ENCODE measurements around the gene USP17L26.
"Not testable (repeated sequence)": the region's sequence is repeated elsewhere in the genome, so short reads cannot be mapped to it uniquely, and the experiment has no call there.

The USP17L26 gene

DNA sequence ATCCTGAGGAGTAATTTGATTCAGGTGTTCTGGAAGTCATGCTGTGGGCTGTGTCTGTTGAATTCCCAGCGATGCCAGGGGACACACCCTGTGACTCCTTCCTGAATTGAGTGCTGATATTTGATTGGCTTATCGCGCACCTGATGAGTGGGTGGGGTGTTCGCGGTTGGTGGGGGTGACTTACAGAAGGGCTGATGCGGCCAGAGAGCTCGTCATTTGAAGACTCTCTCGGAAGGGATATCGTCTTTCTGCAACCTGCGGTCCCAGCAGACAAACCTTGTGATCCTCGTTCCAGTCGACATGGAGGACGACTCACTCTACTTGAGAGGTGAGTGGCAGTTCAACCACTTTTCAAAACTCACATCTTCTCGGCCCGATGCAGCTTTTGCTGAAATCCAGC is at the start of gene USP17L26:
Gene USP17L26 (plus strand): TSS at position 301 of the 400 bp plus-strand sequence. CDS start 0 bp downstream, at position 301.
- not testable (repeated sequence) for H3K4me3 Mint-ChIP-seq; H3K9me3 Mint-ChIP-seq; H3K36me3 Mint-ChIP-seq (ENCODE audit: low read depth); H3K27me3 Mint-ChIP-seq (ENCODE audit: low read depth); H3K4me1 Mint-ChIP-seq (ENCODE audit: low read depth); H3K27ac Mint-ChIP-seq

DNA sequence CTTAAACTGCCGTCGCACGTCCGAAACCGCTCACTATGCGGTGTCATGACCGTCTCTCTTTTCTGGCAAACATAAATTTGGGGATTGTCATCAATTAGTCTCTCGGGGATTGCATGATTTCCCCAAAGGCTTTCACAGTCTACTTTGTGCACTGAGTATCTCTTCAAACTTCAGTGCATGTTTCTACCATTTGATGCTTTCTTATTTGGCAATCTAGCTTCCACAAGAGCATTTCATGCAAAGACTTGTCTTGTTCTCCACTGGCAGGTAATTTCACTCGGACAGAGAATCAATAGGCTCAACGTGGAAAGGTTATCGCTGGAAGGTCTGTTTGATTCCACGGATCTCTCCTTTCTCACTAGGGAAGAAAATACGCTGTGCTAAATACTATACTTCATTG is 10.3 kb upstream of the USP17L26 start:
- not testable (repeated sequence) for H3K4me3 Mint-ChIP-seq; H3K27me3 Mint-ChIP-seq (ENCODE audit: low read depth); H3K36me3 Mint-ChIP-seq (ENCODE audit: low read depth); H3K4me1 Mint-ChIP-seq (ENCODE audit: low read depth); H3K9me3 Mint-ChIP-seq; H3K27ac Mint-ChIP-seq

- not testable (repeated sequence) for H3K9me3 Mint-ChIP-seq; H3K27ac Mint-ChIP-seq; H3K4me1 Mint-ChIP-seq (ENCODE audit: low read depth); H3K36me3 Mint-ChIP-seq (ENCODE audit: low read depth); H3K27me3 Mint-ChIP-seq (ENCODE audit: low read depth); H3K4me3 Mint-ChIP-seq
Measured at GRCh38 chr4:9324865-9325264, 9.6 kb upstream of the USP17L26 start, which contains the start of gene USP17L24. Gene USP17L24, plus strand, starts transcription at chr4:9325165. Its CDS starts 0 bp downstream, at chr4:9325165.

DNA sequence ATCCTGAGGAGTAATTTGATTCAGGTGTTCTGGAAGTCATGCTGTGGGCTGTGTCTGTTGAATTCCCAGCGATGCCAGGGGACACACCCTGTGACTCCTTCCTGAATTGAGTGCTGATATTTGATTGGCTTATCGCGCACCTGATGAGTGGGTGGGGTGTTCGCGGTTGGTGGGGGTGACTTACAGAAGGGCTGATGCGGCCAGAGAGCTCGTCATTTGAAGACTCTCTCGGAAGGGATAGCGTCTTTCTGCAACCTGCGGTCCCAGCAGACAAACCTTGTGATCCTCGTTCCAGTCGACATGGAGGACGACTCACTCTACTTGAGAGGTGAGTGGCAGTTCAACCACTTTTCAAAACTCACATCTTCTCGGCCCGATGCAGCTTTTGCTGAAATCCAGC is 4.8 kb upstream of the USP17L26 start, which contains the start of gene USP17L25:
Gene USP17L25 (plus strand): TSS at position 301 of the 400 bp plus-strand sequence. CDS start 0 bp downstream, at position 301.
- H3K27ac Mint-ChIP-seq; H3K36me3 Mint-ChIP-seq (ENCODE audit: low read depth); H3K27me3 Mint-ChIP-seq (ENCODE audit: low read depth); H3K4me3 Mint-ChIP-seq; H3K9me3 Mint-ChIP-seq; H3K4me1 Mint-ChIP-seq (ENCODE audit: low read depth): not testable (repeated sequence)

DNA sequence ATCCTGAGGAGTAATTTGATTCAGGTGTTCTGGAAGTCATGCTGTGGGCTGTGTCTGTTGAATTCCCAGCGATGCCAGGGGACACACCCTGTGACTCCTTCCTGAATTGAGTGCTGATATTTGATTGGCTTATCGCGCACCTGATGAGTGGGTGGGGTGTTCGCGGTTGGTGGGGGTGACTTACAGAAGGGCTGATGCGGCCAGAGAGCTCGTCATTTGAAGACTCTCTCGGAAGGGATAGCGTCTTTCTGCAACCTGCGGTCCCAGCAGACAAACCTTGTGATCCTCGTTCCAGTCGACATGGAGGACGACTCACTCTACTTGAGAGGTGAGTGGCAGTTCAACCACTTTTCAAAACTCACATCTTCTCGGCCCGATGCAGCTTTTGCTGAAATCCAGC is 4.6 kb downstream of the USP17L26 start, which contains the start of gene USP17L5:
Gene USP17L5 (plus strand): TSS at position 301 of the 400 bp plus-strand sequence. CDS start 0 bp downstream, at position 301.
- not testable (repeated sequence) for H3K27ac Mint-ChIP-seq; H3K4me3 Mint-ChIP-seq; H3K9me3 Mint-ChIP-seq; H3K36me3 Mint-ChIP-seq (ENCODE audit: low read depth); H3K27me3 Mint-ChIP-seq (ENCODE audit: low read depth); H3K4me1 Mint-ChIP-seq (ENCODE audit: low read depth)

- not testable (repeated sequence) for H3K9me3 Mint-ChIP-seq; H3K36me3 Mint-ChIP-seq (ENCODE audit: low read depth); H3K27ac Mint-ChIP-seq; H3K4me1 Mint-ChIP-seq (ENCODE audit: low read depth); H3K27me3 Mint-ChIP-seq (ENCODE audit: low read depth); H3K4me3 Mint-ChIP-seq
Measured at GRCh38 chr4:9343848-9344247, 9.4 kb downstream of the USP17L26 start, which contains the start of gene USP17L27. Gene USP17L27, plus strand, starts transcription at chr4:9344148. Its CDS starts 0 bp downstream, at chr4:9344148.

GRCh38 chr4:9348593-9348992 is 14.1 kb downstream of the USP17L26 start, which contains the start of gene USP17L28:
Gene USP17L28, plus strand, starts transcription at chr4:9348893. Its CDS starts 0 bp downstream, at chr4:9348893.
- not testable (repeated sequence) for H3K9me3 Mint-ChIP-seq; H3K4me1 Mint-ChIP-seq (ENCODE audit: low read depth); H3K4me3 Mint-ChIP-seq; H3K27me3 Mint-ChIP-seq (ENCODE audit: low read depth); H3K27ac Mint-ChIP-seq; H3K36me3 Mint-ChIP-seq (ENCODE audit: low read depth)

DNA sequence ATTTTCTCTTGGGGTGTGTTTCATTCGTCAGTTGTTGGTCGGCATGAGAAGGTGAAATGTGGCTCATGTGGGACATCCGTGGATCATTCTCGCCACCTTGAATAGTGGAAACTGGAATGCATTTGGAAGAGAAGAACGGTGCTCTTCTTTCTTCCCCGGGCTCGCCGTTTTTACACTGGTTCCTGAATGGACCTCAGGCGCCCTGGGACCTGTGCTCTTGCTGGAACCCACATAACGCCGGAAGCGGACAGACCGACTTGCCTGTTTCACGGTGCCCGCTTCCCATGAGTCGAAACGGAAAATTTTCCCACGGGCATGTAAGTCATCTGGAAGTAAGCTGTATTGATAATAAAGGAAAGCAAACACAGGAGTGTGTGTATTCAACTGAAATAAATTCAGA is 16.4 kb downstream of the USP17L26 start:
- H3K27ac Mint-ChIP-seq; H3K27me3 Mint-ChIP-seq (ENCODE audit: low read depth); H3K36me3 Mint-ChIP-seq (ENCODE audit: low read depth); H3K9me3 Mint-ChIP-seq; H3K4me1 Mint-ChIP-seq (ENCODE audit: low read depth); H3K4me3 Mint-ChIP-seq: not testable (repeated sequence)

DNA sequence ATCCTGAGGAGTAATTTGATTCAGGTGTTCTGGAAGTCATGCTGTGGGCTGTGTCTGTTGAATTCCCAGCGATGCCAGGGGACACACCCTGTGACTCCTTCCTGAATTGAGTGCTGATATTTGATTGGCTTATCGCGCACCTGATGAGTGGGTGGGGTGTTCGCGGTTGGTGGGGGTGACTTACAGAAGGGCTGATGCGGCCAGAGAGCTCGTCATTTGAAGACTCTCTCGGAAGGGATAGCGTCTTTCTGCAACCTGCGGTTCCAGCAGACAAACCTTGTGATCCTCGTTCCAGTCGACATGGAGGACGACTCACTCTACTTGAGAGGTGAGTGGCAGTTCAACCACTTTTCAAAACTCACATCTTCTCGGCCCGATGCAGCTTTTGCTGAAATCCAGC is 18.9 kb downstream of the USP17L26 start, which contains the start of gene USP17L29:
Gene USP17L29 (plus strand): TSS at position 301 of the 400 bp plus-strand sequence. CDS start 0 bp downstream, at position 301.
- H3K27me3 Mint-ChIP-seq (ENCODE audit: low read depth) = not testable (repeated sequence)

GRCh38 chr4:9362829-9363228 is 28.4 kb downstream of the USP17L26 start, which contains the start of gene USP17L30:
Gene USP17L30, plus strand, starts transcription at chr4:9363129. Its CDS starts 0 bp downstream, at chr4:9363129.
- not testable (repeated sequence) for H3K4me1 Mint-ChIP-seq (ENCODE audit: low read depth); H3K36me3 Mint-ChIP-seq (ENCODE audit: low read depth); H3K27ac Mint-ChIP-seq; H3K27me3 Mint-ChIP-seq (ENCODE audit: low read depth); H3K9me3 Mint-ChIP-seq; H3K4me3 Mint-ChIP-seq

More for the DNA sequence above, 18.9 kb downstream of the USP17L26 start, which contains the start of gene USP17L29:
- H3K9me3 Mint-ChIP-seq; H3K36me3 Mint-ChIP-seq (ENCODE audit: low read depth); H3K27ac Mint-ChIP-seq; H3K4me3 Mint-ChIP-seq; H3K4me1 Mint-ChIP-seq (ENCODE audit: low read depth): not testable (repeated sequence)

GRCh38 chr4:9379881-9380280 is 45.4 kb downstream of the USP17L26 start:
- H3K27ac Mint-ChIP-seq; H3K27me3 Mint-ChIP-seq (ENCODE audit: low read depth); H3K9me3 Mint-ChIP-seq; H3K36me3 Mint-ChIP-seq (ENCODE audit: low read depth); H3K4me1 Mint-ChIP-seq (ENCODE audit: low read depth): not testable (repeated sequence)
- peak overlapping the region; percentile 14 for H3K4me3 Mint-ChIP-seq

GRCh38 chr4:9381012-9381534 is 46.6 kb downstream of the USP17L26 start:
- H3K36me3 Mint-ChIP-seq (ENCODE audit: low read depth); H3K27ac Mint-ChIP-seq; H3K9me3 Mint-ChIP-seq; H3K27me3 Mint-ChIP-seq (ENCODE audit: low read depth); H3K4me1 Mint-ChIP-seq (ENCODE audit: low read depth): not testable (repeated sequence)
- peak overlapping the region; percentile 37 for H3K4me3 Mint-ChIP-seq

DNA sequence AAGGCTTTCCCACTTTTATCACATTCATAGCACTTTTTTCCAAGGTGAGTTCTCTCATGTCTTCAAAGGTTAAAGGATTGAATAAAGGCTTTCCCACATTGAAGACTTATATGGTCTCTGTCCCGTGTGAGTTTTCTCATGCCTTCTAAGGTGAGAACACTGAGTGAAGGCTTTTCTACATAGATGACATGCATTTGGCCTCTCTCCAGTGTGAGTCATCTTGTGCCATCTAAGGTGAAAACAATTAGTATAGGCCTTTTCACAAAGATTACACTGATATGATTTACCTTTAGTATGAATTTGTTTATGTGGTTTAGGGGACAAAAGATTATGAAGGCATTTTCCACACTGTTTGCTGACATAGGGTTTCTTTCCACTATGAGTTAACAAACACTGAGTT is 49.7 kb downstream of the USP17L26 start:
- Mint-ChIP-seq H3K9me3 (no peaks in the 10 kb centered on the region), H3K36me3 (ENCODE audit: low read depth) (no peaks in the 10 kb centered on the region), H3K27ac (no peak overlapping the region), H3K4me1 (ENCODE audit: low read depth) (no peaks in the 10 kb centered on the region), H3K27me3 (ENCODE audit: low read depth) (no peaks in the 10 kb centered on the region), H3K4me3 (no peak overlapping the region)

Data from T-helper 1 cell treated with Interleukin-12 subunit alpha and Interleukin-12 subunit beta and Interleukin-4 antibody, amounts not matched to agents 30 μg/mL and 1 μg/mL, for 36 hours (primary cell).